GM21576 (cell line): ENCODE results near the gene DNMBP.
A peak's percentile ranks its signal among the peaks of the same experiment; 100 is the strongest.
"Not testable (repeated sequence)": the region's sequence is repeated elsewhere in the genome, so short reads cannot be mapped to it uniquely, and the experiment has no call there.

Source experiments
- ATAC-seq: cut with Tn5 transposase; IDR thresholded peaks from one replicate; pipeline ENCODE4 v1.9.1; 2021; ENCODE audit warnings: mild to moderate bottlenecking, moderate library complexity; ENCODE audit not compliant: unreplicated experiment

Gene DNMBP

GRCh38 chr10:100020142-100020885, 10.6 kb upstream of the DNMBP start:
- peak; percentile 81 for ATAC-seq

- no peak for ATAC-seq
Observed at GRCh38 chr10:100019787-100020141, 10.0 kb upstream of the DNMBP start.

GRCh38 chr10:100014071-100014762, 4.5 kb upstream of the DNMBP start:
- peak; percentile 71 for ATAC-seq

- no peak for ATAC-seq
Observed at GRCh38 chr10:100013621-100014020, 3.9 kb upstream of the DNMBP start.

- not testable (repeated sequence) for ATAC-seq
Observed at GRCh38 chr10:100011906-100012305, 2.2 kb upstream of the DNMBP start.

- peak; percentile 53 for ATAC-seq
Observed at GRCh38 chr10:100009283-100009792, 409 bp downstream of the DNMBP start.

- ATAC-seq, result no peak
Observed at GRCh38 chr10:100008708-100009282, 952 bp downstream of the DNMBP start.

GRCh38 chr10:100008142-100008522, 1.6 kb downstream of the DNMBP start:
- ATAC-seq, result no peak

- no peak for ATAC-seq
Observed at GRCh38 chr10:100007231-100008141, 2.3 kb downstream of the DNMBP start.

GRCh38 chr10:100006243-100006886, 3.4 kb downstream of the DNMBP start:
- no peak for ATAC-seq

- ATAC-seq, result no peak
Observed at GRCh38 chr10:100004805-100005510, 4.8 kb downstream of the DNMBP start.

GRCh38 chr10:100000109-100000644, 9.6 kb downstream of the DNMBP start:
- no peak for ATAC-seq

- no peak for ATAC-seq
Observed at GRCh38 chr10:99999319-100000108, 10.2 kb downstream of the DNMBP start.

GRCh38 chr10:99998889-99999288, 10.9 kb downstream of the DNMBP start:
- no peak for ATAC-seq

- ATAC-seq, result no peak
Observed at GRCh38 chr10:99996671-99997648, 12.8 kb downstream of the DNMBP start.

GRCh38 chr10:99995713-99996112, 14.0 kb downstream of the DNMBP start:
- ATAC-seq, result no peak

- no peak for ATAC-seq
Observed at GRCh38 chr10:99995269-99995668, 14.5 kb downstream of the DNMBP start.

GRCh38 chr10:99994801-99995200, 14.9 kb downstream of the DNMBP start:
- no peak for ATAC-seq
